HG03439 (cell line): ENCODE results near the gene AEBP1.
A peak's percentile ranks its signal among the peaks of the same experiment; 100 is the strongest.

Source experiments
- ATAC-seq: cut with Tn5 transposase; IDR thresholded peaks from one replicate; pipeline ENCODE4 v1.9.1; 2021; ENCODE audit warnings: mild to moderate bottlenecking, moderate library complexity; ENCODE audit not compliant: unreplicated experiment

AEBP1 gene

GRCh38 chr7:44066494-44067063 lies 37.6 kb upstream of the AEBP1 start:
- no peak for ATAC-seq

- ATAC-seq, result no peak
Observed at GRCh38 chr7:44067064-44067951, 36.8 kb upstream of the AEBP1 start.

GRCh38 chr7:44068054-44068453 lies 36.1 kb upstream of the AEBP1 start:
- ATAC-seq, result no peak

GRCh38 chr7:44071726-44072363 lies 32.3 kb upstream of the AEBP1 start:
- no peak for ATAC-seq

GRCh38 chr7:44072364-44073231 lies 31.5 kb upstream of the AEBP1 start:
- ATAC-seq, result no peak

- ATAC-seq, result peak; percentile 68
Observed at GRCh38 chr7:44073664-44074348, 30.3 kb upstream of the AEBP1 start.

GRCh38 chr7:44074349-44074695 lies 29.8 kb upstream of the AEBP1 start:
- ATAC-seq, result no peak

GRCh38 chr7:44075296-44076075 lies 28.7 kb upstream of the AEBP1 start:
- ATAC-seq, result no peak

GRCh38 chr7:44076101-44076895 lies 27.8 kb upstream of the AEBP1 start:
- no peak for ATAC-seq

GRCh38 chr7:44077061-44077460 lies 27.1 kb upstream of the AEBP1 start:
- ATAC-seq, result no peak

- no peak for ATAC-seq
Observed at GRCh38 chr7:44077681-44078091, 26.5 kb upstream of the AEBP1 start.

GRCh38 chr7:44078521-44078920 lies 25.6 kb upstream of the AEBP1 start:
- no peak for ATAC-seq

- ATAC-seq, result no peak
Observed at GRCh38 chr7:44079331-44080021, 24.7 kb upstream of the AEBP1 start.

GRCh38 chr7:44080118-44080517 lies 24.0 kb upstream of the AEBP1 start:
- ATAC-seq, result no peak

GRCh38 chr7:44080686-44081265 lies 23.4 kb upstream of the AEBP1 start:
- ATAC-seq, result no peak

GRCh38 chr7:44081266-44081748 lies 22.8 kb upstream of the AEBP1 start:
- ATAC-seq, result no peak

GRCh38 chr7:44082541-44083207 lies 21.5 kb upstream of the AEBP1 start:
- peak; percentile 89 for ATAC-seq
